DMS153 treated with DMSO at 0.1 percent for 48 hours (cell line): ENCODE data around the gene PGAP6.
A peak's percentile ranks its signal among the peaks of the same experiment; 100 is the strongest.
"Not testable (repeated sequence)": the region's sequence is repeated elsewhere in the genome, so short reads cannot be mapped to it uniquely, and the experiment has no call there.

Experiments used
- DNase-seq: peaks from one replicate; lab custom pipeline; 2025; ENCODE audit not compliant: unreplicated experiment; lab: John Stamatoyannopoulos, UW

Gene PGAP6

GRCh38 chr16:381789-382717 lies at the start of gene PGAP6:
TSS of gene PGAP6 (minus strand) at chr16:381978. CDS start at chr16:381821, 157 bp downstream.
- peak; percentile 20 for DNase-seq

GRCh38 chr16:430904-431303 lies 49.1 kb upstream of the PGAP6 start:
- no peak for DNase-seq

- DNase-seq, result no peak
Measured at GRCh38 chr16:427250-427649, 45.5 kb upstream of the PGAP6 start.

- DNase-seq, result no peak
Measured at GRCh38 chr16:426906-427249, 45.1 kb upstream of the PGAP6 start.

GRCh38 chr16:426115-426905 lies 44.5 kb upstream of the PGAP6 start:
- no peak for DNase-seq

- DNase-seq, result no peak
Measured at GRCh38 chr16:425740-426114, 43.9 kb upstream of the PGAP6 start.

GRCh38 chr16:425082-425718 lies 43.4 kb upstream of the PGAP6 start, which contains the start of gene RAB11FIP3:
TSS of gene RAB11FIP3 (plus strand) at chr16:425649. CDS start at chr16:426007, 358 bp downstream.
- DNase-seq, result peak; percentile 51

- DNase-seq, result no peak
Measured at GRCh38 chr16:424623-425081, 42.9 kb upstream of the PGAP6 start.

- DNase-seq, result no peak
Measured at GRCh38 chr16:424033-424622, 42.4 kb upstream of the PGAP6 start.

- not testable (repeated sequence) for DNase-seq
Measured at GRCh38 chr16:422179-422578, 40.4 kb upstream of the PGAP6 start.

- not testable (repeated sequence) for DNase-seq
Measured at GRCh38 chr16:415170-415498, 33.4 kb upstream of the PGAP6 start.

GRCh38 chr16:414395-415169 lies 32.8 kb upstream of the PGAP6 start:
- no peak for DNase-seq

GRCh38 chr16:411576-412265 lies 29.9 kb upstream of the PGAP6 start:
- DNase-seq, result no peak

- DNase-seq, result no peak
Measured at GRCh38 chr16:410516-411178, 28.9 kb upstream of the PGAP6 start.

GRCh38 chr16:407253-407652 lies 25.5 kb upstream of the PGAP6 start:
- no peak for DNase-seq

- no peak for DNase-seq
Measured at GRCh38 chr16:405548-406506, 24.0 kb upstream of the PGAP6 start.

- no peak for DNase-seq
Measured at GRCh38 chr16:404971-405486, 23.3 kb upstream of the PGAP6 start.
